GM23248 (cell line): Measurements from ENCODE around the gene ASB16. TPM values are rescaled to one million over a fixed set of nuclear protein-coding genes. Genes with fewer than 3 reads are reported as not detected.

Source experiments
- DNase-seq: peaks from one replicate; pipeline ENCODE4 v3.0.0-alpha.2; 2015
- H2AFZ ChIP-seq: fragments of 200-600 bp; sonication (generic); 2 replicates; pipeline ENCODE4 v1.6.1; 2016; ENCODE audit warnings: antibody characterized with exemption
- H3F3A ChIP-seq: fragments of 200-600 bp; sonication (generic); 2 replicates; pipeline ENCODE4 v1.6.1; 2016; ENCODE audit warnings: mild to moderate bottlenecking, antibody characterized with exemption, mixed run types; ENCODE audit not compliant: insufficient read depth
- H3K27ac ChIP-seq: fragments of 200-600 bp; sonication (generic); 2 replicates; pipeline ENCODE4 v1.5.1; 2016; ENCODE audit warnings: mild to moderate bottlenecking
- H3K27me3 ChIP-seq: fragments of 200-600 bp; sonication (generic); replicated peaks from 2 replicates; pipeline ENCODE4 v1.6.1; 2016; ENCODE audit warnings: mild to moderate bottlenecking; ENCODE audit not compliant: insufficient read depth
- H3K36me3 ChIP-seq: fragments of 200-600 bp; sonication (generic); 2 replicates; pipeline ENCODE4 v1.6.1; 2016; ENCODE audit warnings: low read depth, mild to moderate bottlenecking
- H3K4me1 ChIP-seq: fragments of 200-600 bp; sonication (generic); 2 replicates; pipeline ENCODE4 v1.6.1; 2016; ENCODE audit warnings: mild to moderate bottlenecking; ENCODE audit not compliant: insufficient read depth
- H3K4me2 ChIP-seq: fragments of 200-600 bp; sonication (generic); one replicate; pipeline ENCODE4 v1.6.1; 2016; ENCODE audit warnings: mild to moderate bottlenecking; ENCODE audit not compliant: unreplicated experiment
- H3K4me3 ChIP-seq: fragments of 200-600 bp; sonication (generic); 2 replicates; pipeline ENCODE4 v1.5.1; 2016; ENCODE audit warnings: mild to moderate bottlenecking
- H3K79me2 ChIP-seq: fragments of 200-600 bp; sonication (generic); 2 replicates; pipeline ENCODE4 v1.6.1; 2016; ENCODE audit warnings: mild to moderate bottlenecking; ENCODE audit not compliant: insufficient read depth
- H3K9ac ChIP-seq: fragments of 200-600 bp; sonication (generic); 2 replicates; pipeline ENCODE4 v1.6.1; 2016; ENCODE audit warnings: mild to moderate bottlenecking
- H3K9me2 ChIP-seq: fragments of 200-600 bp; sonication (generic); 2 replicates; pipeline ENCODE4 v1.6.1; 2016; ENCODE audit warnings: mixed run types, mild to moderate bottlenecking, moderate library complexity; ENCODE audit not compliant: insufficient read depth
- H3K9me3 ChIP-seq: fragments of 200-600 bp; sonication (generic); one replicate; pipeline ENCODE4 v1.6.1; 2017; ENCODE audit warnings: low read depth
- H4K20me1 ChIP-seq: fragments of 200-600 bp; sonication (generic); 2 replicates; pipeline ENCODE4 v1.6.0; 2016; ENCODE audit not compliant: insufficient read depth
- EZH2 ChIP-seq: fragments of 200-600 bp; sonication (generic); IDR thresholded peaks from 2 replicates; pipeline ENCODE4 v1.6.1; 2018; ENCODE audit warnings: antibody characterized with exemption, mild to moderate bottlenecking; ENCODE audit not compliant: insufficient read depth, poor library complexity, severe bottlenecking
- EZH2phosphoT487 ChIP-seq: fragments of 200-600 bp; sonication (generic); IDR thresholded peaks from 2 replicates; pipeline ENCODE4 v1.6.1; 2018; ENCODE audit warnings: antibody characterized with exemption, moderate library complexity, mild to moderate bottlenecking, low read depth; ENCODE audit not compliant: insufficient read depth
- WGBS, 2 experiments: methylation state at CpG; one replicate each; pipeline ENCODE4 v1.1.6; 2015 to 2017; ENCODE audit warnings: low lambda C conversion rate in 2 of 2, low coverage in 1 of 2; ENCODE audit errors: missing lambda C conversion rate in 2 of 2; 5-methylcytosine and 5-hydroxymethylcytosine counted together
- in situ Hi-C: fragments of 300-500 bp; cut with MboI; formaldehyde crosslinking; loops from 2 replicates; pipeline ENCODE4 v1.15.0; 2020
- microRNA-seq: library from miRNA; unstranded; fragments of <30 nt; microRNA quantifications from one replicate; pipeline ENCODE4, GENCODE V29; 2016; ENCODE audit warnings: borderline number of aligned reads
- polyA plus RNA-seq: library from polyadenylated mRNA; unstranded; fragments of >200 nt; fragmentation: Nextera tagmentation; extraction: Ambion mirVana; gene quantifications from 2 replicates; pipeline ENCODE4 v1.2.1, GENCODE V29; 2016
- small RNA-seq: library from RNA; depleted of rRNA; stranded (forward); fragments of <200 nt; gene quantifications from one replicate; pipeline ENCODE3, GENCODE V24; 2014; ENCODE audit warnings: low read depth, low replicate concordance
- total RNA-seq: library from RNA; depleted of rRNA; stranded (reverse); fragments of >200 nt; shearing (Covaris generic); gene quantifications from 2 replicates; pipeline ENCODE4 v1.2.3, GENCODE V29; 2014; rRNA removed

ASB16 gene
- total and polyA plus RNA-seq, 2 experiments from 2014 or later, result 0.25 TPM; not detected in 1

DNA sequence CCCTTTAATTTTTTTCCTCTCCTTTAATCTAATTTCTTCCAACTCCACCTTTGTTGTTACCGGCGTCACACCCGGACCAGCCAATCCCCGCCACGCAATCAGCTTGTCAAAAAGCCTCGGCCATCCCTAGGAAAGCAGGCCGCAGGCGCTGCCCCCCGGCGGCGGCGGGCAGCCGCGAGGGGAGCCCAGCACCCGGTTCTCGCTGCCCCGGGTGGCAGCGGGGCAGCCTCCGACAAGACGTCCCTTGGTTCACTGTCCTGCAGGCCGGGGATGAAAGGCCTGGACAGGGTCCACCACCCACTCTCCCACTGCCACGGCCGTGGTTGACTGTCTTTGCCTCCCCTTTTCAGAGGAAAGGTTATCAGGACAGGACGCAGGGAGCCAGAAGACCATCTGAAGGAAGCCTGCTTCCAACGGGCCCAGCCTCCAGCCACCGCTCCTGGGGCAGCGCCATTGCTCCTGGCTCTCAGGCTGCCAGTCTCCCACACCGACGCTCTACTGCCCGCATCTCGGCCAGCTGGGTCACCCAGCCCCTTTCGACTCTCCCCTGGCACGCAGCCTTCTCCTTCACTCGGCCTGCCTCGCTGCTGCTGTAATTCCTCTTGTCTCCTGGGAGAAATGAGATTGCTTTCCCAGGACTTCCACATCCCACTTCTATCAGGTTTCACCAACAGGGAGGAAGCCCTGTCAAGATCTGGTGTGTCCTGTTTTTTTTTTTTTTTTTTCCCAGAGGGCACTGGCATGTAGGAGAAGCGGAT lies 51.8 kb downstream of the ASB16 start:
- H3K4me1 ChIP-seq, result peaks cover 20% of the 10 kb centered on the region
- peak overlapping the region; percentile 85 for H3K27ac ChIP-seq
- no peaks in the 10 kb centered on the region for H4K20me1 ChIP-seq
- no peaks in the 10 kb centered on the region for H3K27me3 ChIP-seq
- peak overlapping the region; percentile 98 for H3K9ac ChIP-seq
- DNase-seq, result peak; percentile 89
- WGBS, 2 experiments, result 3% methylated on average over 34 to 36 of the region's 36 CpGs
- TF ChIP-seq EZH2 (no peak), EZH2phosphoT487 (no peak)
- peaks cover 12% of the 10 kb centered on the region for H3F3A ChIP-seq
- H3K79me2 ChIP-seq, result peaks cover 17% of the 10 kb centered on the region
- no peaks in the 10 kb centered on the region for H3K36me3 ChIP-seq
- H2AFZ ChIP-seq, result peak overlapping the region; percentile 74
- peak overlapping the region; percentile 92 for H3K4me2 ChIP-seq
- peak overlapping the region; percentile 85 for H3K4me3 ChIP-seq
- no peaks in the 10 kb centered on the region for H3K9me3 ChIP-seq
- H3K9me2 ChIP-seq, result no peaks in the 10 kb centered on the region
- in situ Hi-C loops, result loop anchor here (5.0 to 25.0 kb wide), 3 partner anchors 105 to 415 kb away; no protein-coding TSS in a partner anchor

DNA sequence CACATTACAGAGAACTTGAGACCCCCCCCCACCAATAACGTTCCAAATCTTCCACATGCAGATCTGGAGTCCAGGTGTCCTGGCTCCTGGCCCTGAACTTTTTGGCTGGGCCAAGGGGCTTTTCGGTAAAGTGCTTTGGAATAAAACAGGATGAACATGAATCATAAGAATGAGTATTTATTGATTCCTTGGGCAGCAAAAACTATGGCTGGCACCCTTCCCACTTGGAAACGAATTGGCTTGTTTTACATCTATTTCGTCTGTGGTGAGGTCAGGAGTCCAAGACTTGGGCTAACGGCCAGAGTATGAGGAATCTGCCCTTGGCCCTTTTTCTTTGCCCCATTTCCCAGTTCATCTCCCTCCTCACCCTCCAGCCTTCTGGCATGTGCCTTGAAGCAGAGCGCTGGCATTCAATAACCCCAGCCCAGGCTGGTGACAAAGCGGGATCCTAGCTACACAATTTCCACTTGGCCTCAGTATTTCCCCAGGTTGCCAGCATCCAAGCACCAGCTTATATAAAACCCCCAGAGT lies 53.1 kb downstream of the ASB16 start:
- no peak overlapping the region for H3K9ac ChIP-seq
- no peak overlapping the region for H3K4me3 ChIP-seq
- H2AFZ ChIP-seq, result no peak overlapping the region
- no peak overlapping the region for H3K4me2 ChIP-seq
- peaks cover 7% of the 10 kb centered on the region for H3F3A ChIP-seq
- in situ Hi-C loops, result loop anchor here (5.0 to 25.0 kb wide), 3 partner anchors 104 to 414 kb away; no protein-coding TSS in a partner anchor
- peak; percentile 61 for DNase-seq
- H3K79me2 ChIP-seq, result peaks cover 6% of the 10 kb centered on the region
- no peaks in the 10 kb centered on the region for H3K9me2 ChIP-seq
- 0 out of 2 replicates have a peak overlapping the region, but pooled peaks have one; percentile 4 for H3K27ac ChIP-seq
- H4K20me1 ChIP-seq, result no peaks in the 10 kb centered on the region
- peaks cover 14% of the 10 kb centered on the region for H3K4me1 ChIP-seq
- TF ChIP-seq EZH2, result no peak
- no peak for TF ChIP-seq EZH2phosphoT487
- no peaks in the 10 kb centered on the region for H3K27me3 ChIP-seq
- H3K9me3 ChIP-seq, result no peaks in the 10 kb centered on the region
- 23 to 28% methylated on average over 7 of the region's 7 CpGs for WGBS, 2 experiments
- no peaks in the 10 kb centered on the region for H3K36me3 ChIP-seq

Small RNA genes within 50 kb of the gene (microRNA-seq; reads per million reads assigned to microRNA genes)
- gene MIR6782, result not detected

Small RNA genes within 50 kb of the gene (small RNA-seq; reads per million reads assigned to genes)
- not detected for gene MIR6782
- gene RNU6-131P, result not detected

Other genes starting within 250 kb of the ASB16 start
- not detected in 2 replicates for gene PPY, start 228.2 kb upstream of the ASB16 start, total RNA-seq
- not detected in 2 replicates for gene PPY, start 228.2 kb upstream of the ASB16 start, polyA plus RNA-seq
- gene PYY, start 216.8 kb upstream of the ASB16 start, total RNA-seq, result not detected in 2 replicates
- gene PYY, start 216.8 kb upstream of the ASB16 start, polyA plus RNA-seq, result not detected in 2 replicates
- 1.8 and 2.8 TPM in 2 replicates for gene NAGS, start 166.1 kb upstream of the ASB16 start, total RNA-seq
- gene NAGS, start 166.1 kb upstream of the ASB16 start, polyA plus RNA-seq, result 1.6 and 2.3 TPM in 2 replicates
- 25.5 and 45.4 TPM in 2 replicates for gene TMEM101, start 155.7 kb upstream of the ASB16 start, total RNA-seq
- gene TMEM101, start 155.7 kb upstream of the ASB16 start, polyA plus RNA-seq, result 24.4 and 25.0 TPM in 2 replicates
- 36.1 and 49.4 TPM in 2 replicates for gene LSM12, start 104.0 kb upstream of the ASB16 start, total RNA-seq
- 122 and 125 TPM in 2 replicates for gene LSM12, start 104.0 kb upstream of the ASB16 start, polyA plus RNA-seq
- gene G6PC3, start 100.0 kb upstream of the ASB16 start, total RNA-seq, result 57.4 and 68.5 TPM in 2 replicates
- gene G6PC3, start 100.0 kb upstream of the ASB16 start, polyA plus RNA-seq, result 121 and 128 TPM in 2 replicates
- 84.4 and 98.7 TPM in 2 replicates for gene HDAC5, start 47.1 kb upstream of the ASB16 start, total RNA-seq
- gene HDAC5, start 47.1 kb upstream of the ASB16 start, polyA plus RNA-seq, result 28.5 and 32.2 TPM in 2 replicates
- gene HROB, start 28.8 kb upstream of the ASB16 start, total RNA-seq, result 1.3 and 1.8 TPM in 2 replicates
- 3.5 and 3.6 TPM in 2 replicates for gene HROB, start 28.8 kb upstream of the ASB16 start, polyA plus RNA-seq
- 41.6 and 42.6 TPM in 2 replicates for gene TMUB2, start 16.3 kb downstream of the ASB16 start, total RNA-seq
- gene TMUB2, start 16.3 kb downstream of the ASB16 start, polyA plus RNA-seq, result 44.6 and 45.0 TPM in 2 replicates
- gene ATXN7L3, start 29.2 kb downstream of the ASB16 start, total RNA-seq, result 48.2 and 60.4 TPM in 2 replicates
- 9.8 and 10.0 TPM in 2 replicates for gene ATXN7L3, start 29.2 kb downstream of the ASB16 start, polyA plus RNA-seq
- 61.1 and 62.3 TPM in 2 replicates for gene UBTF, start 49.0 kb downstream of the ASB16 start, total RNA-seq
- 48.2 and 48.4 TPM in 2 replicates for gene UBTF, start 49.0 kb downstream of the ASB16 start, polyA plus RNA-seq
- gene SLC4A1, start 97.4 kb downstream of the ASB16 start, total RNA-seq, result not detected in 2 replicates
- not detected in 2 replicates for gene SLC4A1, start 97.4 kb downstream of the ASB16 start, polyA plus RNA-seq
- gene RUNDC3A, start 137.9 kb downstream of the ASB16 start, total RNA-seq, result 0.11 TPM in 1 of 2 replicates, not detected in the other
- gene RUNDC3A, start 137.9 kb downstream of the ASB16 start, polyA plus RNA-seq, result 0.24 TPM in 1 of 2 replicates, not detected in the other
- 96.1 and 118 TPM in 2 replicates for gene SLC25A39, start 154.1 kb downstream of the ASB16 start, total RNA-seq
- 117 TPM in 2 replicates for gene SLC25A39, start 154.1 kb downstream of the ASB16 start, polyA plus RNA-seq
- 326 and 410 TPM in 2 replicates for gene GRN, start 174.6 kb downstream of the ASB16 start, total RNA-seq
- gene GRN, start 174.6 kb downstream of the ASB16 start, polyA plus RNA-seq, result 440 and 446 TPM in 2 replicates
- gene FAM171A2, start 193.1 kb downstream of the ASB16 start, total RNA-seq, result 4.6 and 4.8 TPM in 2 replicates
- gene FAM171A2, start 193.1 kb downstream of the ASB16 start, polyA plus RNA-seq, result 0.25 and 0.46 TPM in 2 replicates
- not detected in 2 replicates for gene ITGA2B, start 218.9 kb downstream of the ASB16 start, total RNA-seq
- gene ITGA2B, start 218.9 kb downstream of the ASB16 start, polyA plus RNA-seq, result not detected in 2 replicates